Activated T-helper 1 cell treated with anti-CD3 and anti-CD28 coated beads, Interleukin-2, amount 50 U/mL, for 16 hours (primary cell): ENCODE data around the gene PHLDB1.
"Not testable (repeated sequence)": the region's sequence is repeated elsewhere in the genome, so short reads cannot be mapped to it uniquely, and the experiment has no call there.

Experiments
- DNase-seq, 2 donors: peaks; one replicate each; pipeline ENCODE4 v3.0.0-alpha.2; 2020; ENCODE audit warnings: low read depth in 1 of 2, low spot score in 1 of 2

PHLDB1 gene

GRCh38 chr11:118607401-118608359, at the start of gene PHLDB1:
PHLDB1 (plus strand) TSS chr11:118607615; CDS start chr11:118613837, 6,222 bp downstream.
- no peak for DNase-seq

GRCh38 chr11:118560806-118561205, 46.6 kb upstream of the PHLDB1 start:
- DNase-seq, result no peak

- no peak for DNase-seq
Measured at GRCh38 chr11:118565051-118565450, 42.4 kb upstream of the PHLDB1 start.

GRCh38 chr11:118569670-118570069, 37.7 kb upstream of the PHLDB1 start:
- no peak for DNase-seq

GRCh38 chr11:118570787-118571186, 36.6 kb upstream of the PHLDB1 start:
- no peak for DNase-seq

- DNase-seq, result not testable (repeated sequence)
Measured at GRCh38 chr11:118571701-118572060, 35.7 kb upstream of the PHLDB1 start.

GRCh38 chr11:118572061-118572980, 35.1 kb upstream of the PHLDB1 start, which contains the start of gene ARCN1:
ARCN1 (plus strand) TSS chr11:118572409; CDS start chr11:118572548, 139 bp downstream.
- peak; percentile 48 to 68 for DNase-seq

- DNase-seq, result no peak
Measured at GRCh38 chr11:118572981-118573550, 34.3 kb upstream of the PHLDB1 start.

- no peak for DNase-seq
Measured at GRCh38 chr11:118574636-118575035, 32.8 kb upstream of the PHLDB1 start.

- not testable (repeated sequence) for DNase-seq
Measured at GRCh38 chr11:118577995-118578394, 29.4 kb upstream of the PHLDB1 start.

GRCh38 chr11:118581057-118581456, 26.4 kb upstream of the PHLDB1 start:
- no peak for DNase-seq

- DNase-seq, result no peak
Measured at GRCh38 chr11:118587952-118588351, 19.5 kb upstream of the PHLDB1 start.

- no peak for DNase-seq
Measured at GRCh38 chr11:118592616-118593367, 14.6 kb upstream of the PHLDB1 start.

- DNase-seq, result not testable (repeated sequence)
Measured at GRCh38 chr11:118594984-118595383, 12.4 kb upstream of the PHLDB1 start.

- DNase-seq, result no peak
Measured at GRCh38 chr11:118596224-118597146, 10.9 kb upstream of the PHLDB1 start.

GRCh38 chr11:118597556-118597955, 9.9 kb upstream of the PHLDB1 start:
- no peak for DNase-seq

- DNase-seq, result no peak
Measured at GRCh38 chr11:118602331-118602730, 5.1 kb upstream of the PHLDB1 start.

GRCh38 chr11:118603709-118604108, 3.7 kb upstream of the PHLDB1 start:
- not testable (repeated sequence) for DNase-seq

- no peak for DNase-seq
Measured at GRCh38 chr11:118604566-118604965, 2.8 kb upstream of the PHLDB1 start.
